SU-DHL-6 (cell line): Measurements from ENCODE around the gene EXOC4.

Source experiments
- EZH2phosphoT487 ChIP-seq: fragments of 200-600 bp; sonication (generic), shearing (Covaris generic); conservative IDR thresholded peaks from 2 replicates; pipeline ENCODE4 v1.6.1; 2018; ENCODE audit warnings: mild to moderate bottlenecking, antibody characterized with exemption, low read length, moderate library complexity, mixed read lengths
- TF ChIP-seq, protein P1 (sequence below): fragments of 200-600 bp; sonication (generic); IDR thresholded peaks from one replicate; pipeline ENCODE4 v1.5.1; 2017; ENCODE audit warnings: antibody characterized with exemption, mild to moderate bottlenecking, low read length, moderate library complexity; ENCODE audit not compliant: insufficient read depth, poor library complexity, severe bottlenecking

DNA sequence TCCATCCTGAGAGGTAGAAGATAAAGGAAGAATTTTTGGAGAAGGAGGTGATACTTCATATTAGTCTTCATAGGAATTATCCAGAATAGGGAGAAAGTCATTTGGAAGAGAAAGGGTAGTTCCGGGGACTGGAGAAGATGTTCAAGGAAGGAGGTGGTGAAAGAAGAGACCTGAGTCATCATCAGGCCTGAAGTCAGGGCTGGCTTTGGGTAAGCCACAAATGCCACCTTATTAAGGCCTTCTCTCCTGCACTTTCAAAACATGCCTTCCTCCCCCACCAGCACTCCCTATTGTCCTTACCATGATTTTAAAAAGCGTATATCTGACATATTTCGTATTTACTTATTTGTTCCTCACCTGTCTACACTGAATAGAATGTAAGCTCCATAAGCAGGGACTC, 762.1 kb downstream of the EXOC4 start:
- TF ChIP-seq, protein P1, sequence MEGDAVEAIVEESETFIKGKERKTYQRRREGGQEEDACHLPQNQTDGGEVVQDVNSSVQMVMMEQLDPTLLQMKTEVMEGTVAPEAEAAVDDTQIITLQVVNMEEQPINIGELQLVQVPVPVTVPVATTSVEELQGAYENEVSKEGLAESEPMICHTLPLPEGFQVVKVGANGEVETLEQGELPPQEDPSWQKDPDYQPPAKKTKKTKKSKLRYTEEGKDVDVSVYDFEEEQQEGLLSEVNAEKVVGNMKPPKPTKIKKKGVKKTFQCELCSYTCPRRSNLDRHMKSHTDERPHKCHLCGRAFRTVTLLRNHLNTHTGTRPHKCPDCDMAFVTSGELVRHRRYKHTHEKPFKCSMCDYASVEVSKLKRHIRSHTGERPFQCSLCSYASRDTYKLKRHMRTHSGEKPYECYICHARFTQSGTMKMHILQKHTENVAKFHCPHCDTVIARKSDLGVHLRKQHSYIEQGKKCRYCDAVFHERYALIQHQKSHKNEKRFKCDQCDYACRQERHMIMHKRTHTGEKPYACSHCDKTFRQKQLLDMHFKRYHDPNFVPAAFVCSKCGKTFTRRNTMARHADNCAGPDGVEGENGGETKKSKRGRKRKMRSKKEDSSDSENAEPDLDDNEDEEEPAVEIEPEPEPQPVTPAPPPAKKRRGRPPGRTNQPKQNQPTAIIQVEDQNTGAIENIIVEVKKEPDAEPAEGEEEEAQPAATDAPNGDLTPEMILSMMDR = no peak
- no peak for TF ChIP-seq EZH2phosphoT487
